ENCODE data around the gene TBC1D26.
"Not testable (repeated sequence)": the region's sequence is repeated elsewhere in the genome, so short reads cannot be mapped to it uniquely, and the experiment has no call there.

Gene TBC1D26

DNA sequence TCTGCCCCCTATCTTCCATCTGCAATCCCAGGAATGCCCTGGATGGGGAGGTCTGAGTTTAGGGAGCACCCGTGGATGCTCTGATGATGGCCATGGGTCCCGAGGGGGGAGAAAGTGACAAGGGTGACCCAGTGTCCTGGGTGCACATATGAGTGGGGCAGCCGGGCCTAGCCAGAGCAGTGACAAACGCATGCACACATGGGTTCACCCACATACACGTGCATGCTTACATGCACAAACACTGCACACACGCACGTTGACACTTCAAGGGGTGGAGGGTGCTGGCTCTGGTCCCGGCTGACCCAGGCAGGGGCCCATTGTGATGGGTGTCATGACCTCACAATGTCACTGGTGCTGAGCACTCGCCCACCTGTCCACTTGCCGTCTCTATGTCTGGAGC is at the start of gene TBC1D26:
TSS of gene TBC1D26 (plus strand) at position 384 of the 400 bp plus-strand sequence. CDS start 3,066 bp downstream, outside the sequence.
- H3K27ac ChIP-seq; DNase-seq (ENCODE audit: low spot score); POLR2A ChIA-PET (ENCODE audit: low non-redundant PET); CTCF ChIA-PET: not testable (repeated sequence)

DNA sequence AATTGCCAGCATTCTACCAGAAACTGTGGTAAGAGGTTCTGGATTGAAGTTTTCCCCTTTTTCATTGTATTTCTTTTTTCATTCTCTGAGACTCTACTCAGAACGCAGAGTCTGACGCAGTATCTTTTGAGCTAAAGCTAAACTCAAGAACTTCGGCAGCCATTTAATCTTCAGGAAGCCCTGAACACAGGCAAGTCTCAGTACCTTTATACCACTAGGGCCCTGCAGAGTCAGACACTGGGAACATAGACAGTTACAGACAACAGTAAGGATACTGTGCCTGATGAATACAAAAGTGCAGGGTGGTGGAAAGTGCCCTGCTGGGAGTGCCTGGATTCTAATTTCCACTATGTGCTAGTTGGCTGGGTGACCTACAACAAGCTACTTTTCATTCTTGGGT is 48.9 kb upstream of the TBC1D26 start:
- POLR2A ChIA-PET (ENCODE audit: low non-redundant PET); DNase-seq (ENCODE audit: low spot score); H3K27ac ChIP-seq; CTCF ChIA-PET: not testable (repeated sequence)

DNA sequence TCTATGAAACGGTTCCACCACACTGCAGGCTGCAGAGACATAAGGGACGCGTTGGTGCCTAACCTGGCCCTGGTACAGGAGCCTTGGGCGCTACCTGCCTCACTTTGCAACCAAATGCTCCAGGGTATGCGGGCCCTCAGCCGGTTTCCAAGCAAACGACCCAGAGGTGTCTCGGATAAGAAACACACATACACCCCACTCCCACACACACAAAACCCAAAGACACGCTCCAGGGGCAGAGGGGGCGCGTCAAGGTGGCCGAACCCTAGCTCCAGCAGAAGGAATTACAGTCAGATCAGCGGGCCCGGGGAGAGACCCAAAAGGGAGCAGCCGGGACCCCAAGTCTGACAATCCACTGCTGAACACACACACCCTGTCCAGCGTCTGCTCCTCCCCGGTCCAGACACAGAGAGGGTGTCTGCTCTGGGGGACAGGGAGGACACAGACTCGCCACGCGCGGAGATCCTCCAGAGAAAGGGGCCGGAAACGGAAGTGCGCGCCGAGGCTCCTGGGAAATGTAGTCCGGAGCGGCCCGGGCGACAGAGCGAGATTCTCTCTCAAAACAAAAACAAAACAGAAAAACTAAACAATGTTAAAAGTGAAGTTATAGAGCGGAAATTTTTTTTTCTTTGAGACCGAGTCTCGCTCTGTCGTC is 48.1 kb upstream of the TBC1D26 start, which contains the start of gene TRIM16:
TSS of gene TRIM16 (minus strand) at position 488 of the 655 bp plus-strand sequence. CDS start 32,702 bp downstream, outside the sequence.
- CTCF ChIA-PET, result not testable (repeated sequence)

DNA sequence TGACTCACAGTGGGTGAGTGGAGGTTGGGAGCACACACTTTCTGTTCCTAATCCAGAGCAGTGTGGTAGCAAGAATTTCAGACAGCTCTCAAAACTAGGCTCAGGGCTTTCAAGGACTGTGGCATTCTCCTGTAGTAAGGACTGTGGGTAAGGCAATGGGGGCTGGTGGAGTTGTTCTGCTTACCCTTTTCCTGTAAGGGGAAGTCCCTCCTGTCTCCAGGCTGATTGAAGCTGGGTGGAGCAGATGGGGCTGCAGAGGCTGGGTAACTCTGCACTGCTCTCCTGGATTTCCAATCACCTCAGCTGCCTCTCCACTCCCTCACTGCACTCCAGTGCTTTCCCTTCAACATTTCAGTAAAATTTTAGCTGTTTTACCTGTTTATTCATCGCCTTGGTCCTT is 44.6 kb upstream of the TBC1D26 start:
- H3K27ac ChIP-seq; POLR2A ChIA-PET (ENCODE audit: low non-redundant PET); CTCF ChIA-PET; DNase-seq (ENCODE audit: low spot score): not testable (repeated sequence)

More for the DNA sequence above, 48.1 kb upstream of the TBC1D26 start, which contains the start of gene TRIM16:
- TF ChIP-seq, protein P1, sequence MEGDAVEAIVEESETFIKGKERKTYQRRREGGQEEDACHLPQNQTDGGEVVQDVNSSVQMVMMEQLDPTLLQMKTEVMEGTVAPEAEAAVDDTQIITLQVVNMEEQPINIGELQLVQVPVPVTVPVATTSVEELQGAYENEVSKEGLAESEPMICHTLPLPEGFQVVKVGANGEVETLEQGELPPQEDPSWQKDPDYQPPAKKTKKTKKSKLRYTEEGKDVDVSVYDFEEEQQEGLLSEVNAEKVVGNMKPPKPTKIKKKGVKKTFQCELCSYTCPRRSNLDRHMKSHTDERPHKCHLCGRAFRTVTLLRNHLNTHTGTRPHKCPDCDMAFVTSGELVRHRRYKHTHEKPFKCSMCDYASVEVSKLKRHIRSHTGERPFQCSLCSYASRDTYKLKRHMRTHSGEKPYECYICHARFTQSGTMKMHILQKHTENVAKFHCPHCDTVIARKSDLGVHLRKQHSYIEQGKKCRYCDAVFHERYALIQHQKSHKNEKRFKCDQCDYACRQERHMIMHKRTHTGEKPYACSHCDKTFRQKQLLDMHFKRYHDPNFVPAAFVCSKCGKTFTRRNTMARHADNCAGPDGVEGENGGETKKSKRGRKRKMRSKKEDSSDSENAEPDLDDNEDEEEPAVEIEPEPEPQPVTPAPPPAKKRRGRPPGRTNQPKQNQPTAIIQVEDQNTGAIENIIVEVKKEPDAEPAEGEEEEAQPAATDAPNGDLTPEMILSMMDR (conservative IDR thresholded peaks at IDR 0.05; ENCODE audit: low read depth), result peak; percentile 25
- POLR2A ChIA-PET (ENCODE audit: low non-redundant PET), result not testable (repeated sequence)
- DNase-seq (ENCODE audit: low spot score), result peak; percentile 13
- H3K27ac ChIP-seq, result peak within 1 kb of the TSS; percentile 61

DNA sequence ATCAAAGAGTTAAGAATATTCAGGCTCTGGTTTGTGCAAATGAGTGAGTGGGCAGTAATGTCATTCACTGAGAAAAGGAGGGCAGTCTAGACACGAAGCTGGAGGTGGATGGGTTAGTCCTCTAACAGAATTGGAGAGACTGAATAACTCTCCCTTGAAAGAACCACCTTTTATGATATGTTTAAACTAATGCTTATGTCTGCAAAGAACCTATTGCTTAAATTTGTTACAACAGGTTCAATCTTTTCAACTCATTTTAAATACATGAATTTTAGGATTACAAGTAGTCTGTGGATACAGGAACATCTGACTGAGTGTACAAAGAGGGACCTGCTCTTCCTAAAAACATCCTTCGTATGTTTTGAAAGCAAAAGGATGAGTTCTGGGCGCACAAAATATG is 33.1 kb upstream of the TBC1D26 start:
- DNase-seq (ENCODE audit: low spot score); CTCF ChIA-PET; POLR2A ChIA-PET (ENCODE audit: low non-redundant PET): not testable (repeated sequence)
- H3K27ac ChIP-seq, result peak overlapping the region; percentile 44

DNA sequence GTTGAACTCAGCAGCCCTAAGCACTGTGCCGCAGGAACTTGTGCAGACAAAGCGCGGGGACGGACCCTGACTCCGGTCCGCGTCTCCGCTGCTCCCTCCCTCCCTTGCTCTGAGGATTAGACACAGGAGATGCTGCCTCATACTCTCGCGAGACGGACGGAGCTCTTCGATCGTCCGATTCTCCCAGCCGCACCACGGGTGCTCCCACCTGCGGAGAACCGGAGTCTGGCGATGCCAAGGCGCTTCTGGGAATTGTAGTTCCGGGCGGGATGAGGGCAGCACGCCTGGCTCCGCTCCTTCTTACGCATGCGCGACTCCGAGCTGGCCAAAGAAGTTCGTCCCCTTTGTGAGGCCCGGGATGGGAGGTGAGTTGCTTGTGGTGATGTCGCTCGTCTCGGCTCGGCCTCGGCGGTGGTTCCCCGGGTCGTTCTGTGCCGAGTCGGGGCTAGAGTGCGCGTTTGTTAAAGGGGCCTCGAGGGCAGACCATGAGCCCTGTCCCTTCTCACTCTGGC is 32.6 kb upstream of the TBC1D26 start, which contains the start of gene ZNF286A:
TSS of gene ZNF286A (plus strand) at position 340 of the 512 bp plus-strand sequence. CDS start 578 bp downstream, outside the sequence.
- POLR2A ChIA-PET (ENCODE audit: low non-redundant PET); CTCF ChIA-PET: not testable (repeated sequence)
- peak within 1 kb of the TSS; percentile 44 for H3K27ac ChIP-seq
- peak; percentile 91 for DNase-seq (ENCODE audit: low spot score)

DNA sequence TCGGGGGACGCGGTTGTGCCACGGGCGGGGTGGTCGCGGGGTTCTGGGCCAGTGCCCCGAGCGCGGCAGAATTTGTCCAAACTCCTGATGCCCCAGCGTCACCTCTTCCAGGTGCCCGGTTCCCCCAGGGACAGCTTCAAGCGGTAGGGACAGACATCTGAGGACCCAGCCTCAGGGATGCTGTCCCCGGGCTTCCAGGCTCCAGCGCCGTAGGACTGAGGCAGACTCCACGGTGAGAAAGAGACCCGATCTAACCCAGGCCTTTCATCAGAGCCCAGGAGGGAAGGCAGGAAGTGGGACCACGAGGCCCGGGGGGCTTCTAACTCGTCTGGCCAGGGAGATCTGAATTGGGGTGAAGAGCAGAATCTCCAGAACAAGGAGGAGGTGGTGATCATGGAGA is 32.1 kb upstream of the TBC1D26 start:
- CTCF ChIA-PET; POLR2A ChIA-PET (ENCODE audit: low non-redundant PET); DNase-seq (ENCODE audit: low spot score): not testable (repeated sequence)
- H3K27ac ChIP-seq, result peak overlapping the region; percentile 44

DNA sequence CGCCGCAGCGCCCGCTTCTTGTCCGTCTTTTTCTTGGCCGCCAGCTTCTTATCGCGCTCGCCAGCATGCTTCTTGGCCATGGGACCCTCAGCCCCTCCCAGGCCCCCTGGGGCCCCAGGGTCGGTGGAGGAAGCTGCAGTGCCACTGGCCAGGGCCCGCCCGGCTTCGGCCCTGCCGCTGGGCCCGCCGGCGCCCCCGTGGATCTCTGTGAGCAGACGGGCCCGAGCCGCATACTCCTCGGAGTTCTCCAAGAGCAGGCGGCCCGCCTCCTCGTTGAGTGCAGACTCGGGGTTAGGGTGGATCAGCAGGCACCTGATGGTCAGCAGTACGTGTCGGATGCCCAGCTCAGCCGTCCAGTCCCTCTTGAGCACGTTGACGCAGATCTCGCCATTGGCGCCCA is 27.8 kb upstream of the TBC1D26 start:
- DNase-seq (ENCODE audit: low spot score); CTCF ChIA-PET; H3K27ac ChIP-seq; POLR2A ChIA-PET (ENCODE audit: low non-redundant PET): not testable (repeated sequence)

DNA sequence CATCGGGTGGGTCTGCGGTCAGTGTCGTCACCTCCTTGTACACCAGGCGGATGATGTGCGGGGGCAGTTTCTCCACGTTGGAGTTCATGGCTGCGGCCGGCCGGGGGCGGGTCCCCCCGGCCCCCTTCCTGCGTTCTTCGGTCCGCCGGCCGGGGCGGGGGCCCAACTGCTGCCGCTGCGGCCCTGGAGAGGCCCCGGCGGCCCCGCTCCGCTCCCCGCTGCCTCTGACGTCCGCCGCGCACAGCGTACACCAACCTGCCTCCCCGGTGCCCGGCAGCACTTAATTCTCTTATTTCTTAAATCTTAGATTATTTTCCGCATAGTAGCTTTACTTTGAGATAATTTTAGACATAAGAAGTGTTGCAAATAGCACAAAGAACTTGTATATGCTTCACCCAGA is 27.3 kb upstream of the TBC1D26 start:
- POLR2A ChIA-PET (ENCODE audit: low non-redundant PET); H3K27ac ChIP-seq; DNase-seq (ENCODE audit: low spot score); CTCF ChIA-PET: not testable (repeated sequence)

DNA sequence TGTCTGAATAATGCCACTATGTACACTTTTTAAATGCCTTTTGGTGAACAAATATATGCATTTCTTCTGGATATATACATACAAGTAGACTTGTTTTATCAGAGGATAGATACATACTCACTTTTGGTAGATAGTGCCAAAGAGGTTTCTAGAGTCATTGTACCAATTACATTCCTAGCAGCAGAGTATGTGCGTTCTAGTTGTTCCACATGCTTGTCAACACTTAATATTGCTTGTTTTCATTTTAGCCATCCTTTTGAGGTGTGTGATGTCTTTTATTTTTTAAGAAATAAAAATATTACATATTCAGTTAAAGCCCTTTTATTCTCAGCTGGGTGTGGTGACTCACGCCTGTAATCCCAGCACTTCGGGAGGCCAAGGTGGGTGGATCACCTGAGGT is 23.2 kb upstream of the TBC1D26 start:
- POLR2A ChIA-PET (ENCODE audit: low non-redundant PET); CTCF ChIA-PET; H3K27ac ChIP-seq; DNase-seq (ENCODE audit: low spot score): not testable (repeated sequence)

DNA sequence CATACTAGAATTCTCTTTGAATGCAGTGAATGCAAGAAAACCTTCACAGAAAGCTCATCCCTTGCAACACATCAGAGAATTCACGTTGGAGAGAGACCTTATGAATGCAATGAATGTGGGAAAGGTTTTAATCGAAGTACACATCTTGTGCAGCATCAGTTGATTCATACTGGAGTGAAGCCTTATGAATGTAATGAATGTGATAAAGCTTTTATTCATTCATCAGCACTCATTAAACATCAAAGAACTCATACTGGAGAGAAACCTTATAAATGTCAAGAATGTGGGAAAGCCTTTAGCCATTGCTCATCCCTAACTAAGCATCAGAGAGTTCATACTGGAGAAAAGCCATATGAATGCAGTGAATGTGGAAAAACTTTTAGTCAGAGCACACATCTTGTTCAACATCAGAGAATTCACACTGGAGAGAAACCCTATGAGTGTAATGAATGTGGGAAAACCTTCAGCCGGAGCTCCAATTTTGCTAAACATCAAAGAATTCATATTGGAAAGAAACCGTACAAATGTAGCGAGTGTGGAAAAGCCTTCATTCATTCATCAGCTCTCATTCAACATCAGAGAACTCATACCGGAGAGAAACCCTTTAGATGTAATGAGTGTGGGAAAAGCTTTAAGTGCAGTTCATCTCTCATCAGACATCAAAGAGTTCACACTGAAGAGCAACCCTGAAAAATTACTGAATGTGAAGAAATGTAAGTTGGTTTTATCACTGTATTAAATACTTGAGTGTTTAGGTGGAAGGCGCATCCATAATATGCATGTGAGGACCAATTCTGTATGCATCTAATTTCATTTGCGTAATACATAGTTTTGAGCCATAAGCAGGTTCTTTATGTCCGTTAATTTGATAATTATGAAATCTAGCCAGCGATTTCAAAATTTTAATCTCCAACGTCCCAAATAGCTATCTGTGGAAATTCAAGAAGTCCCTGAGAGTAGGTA is 15.2 kb upstream of the TBC1D26 start:
- H3K27ac ChIP-seq; POLR2A ChIA-PET (ENCODE audit: low non-redundant PET); CTCF ChIA-PET; DNase-seq (ENCODE audit: low spot score): not testable (repeated sequence)

DNA sequence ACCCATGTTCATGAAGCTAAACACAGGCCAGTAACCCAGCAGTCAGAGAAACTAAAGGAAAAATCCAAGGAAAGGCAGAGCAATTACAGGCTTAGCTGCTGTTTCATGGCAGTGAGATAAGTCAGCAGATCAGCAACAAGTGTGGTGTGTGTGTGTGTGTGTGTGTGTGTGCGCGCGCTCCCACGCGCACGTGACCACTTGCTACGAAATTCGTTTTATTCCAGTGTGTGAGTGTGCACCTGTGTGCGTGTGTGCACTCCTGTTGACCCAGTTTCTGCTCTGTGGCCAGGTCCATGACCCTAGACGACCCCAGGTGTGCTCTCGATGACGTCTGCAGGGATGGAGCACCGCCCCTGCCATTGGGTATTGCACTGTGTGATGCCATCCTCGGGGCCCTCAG is 1.5 kb upstream of the TBC1D26 start:
- DNase-seq (ENCODE audit: low spot score); H3K27ac ChIP-seq; POLR2A ChIA-PET (ENCODE audit: low non-redundant PET): not testable (repeated sequence)
- CTCF ChIA-PET, result interaction anchor here (0.6 kb wide), 1 partner anchor 18 kb away, joined by 3 read pairs; no protein-coding TSS in a partner anchor

DNA sequence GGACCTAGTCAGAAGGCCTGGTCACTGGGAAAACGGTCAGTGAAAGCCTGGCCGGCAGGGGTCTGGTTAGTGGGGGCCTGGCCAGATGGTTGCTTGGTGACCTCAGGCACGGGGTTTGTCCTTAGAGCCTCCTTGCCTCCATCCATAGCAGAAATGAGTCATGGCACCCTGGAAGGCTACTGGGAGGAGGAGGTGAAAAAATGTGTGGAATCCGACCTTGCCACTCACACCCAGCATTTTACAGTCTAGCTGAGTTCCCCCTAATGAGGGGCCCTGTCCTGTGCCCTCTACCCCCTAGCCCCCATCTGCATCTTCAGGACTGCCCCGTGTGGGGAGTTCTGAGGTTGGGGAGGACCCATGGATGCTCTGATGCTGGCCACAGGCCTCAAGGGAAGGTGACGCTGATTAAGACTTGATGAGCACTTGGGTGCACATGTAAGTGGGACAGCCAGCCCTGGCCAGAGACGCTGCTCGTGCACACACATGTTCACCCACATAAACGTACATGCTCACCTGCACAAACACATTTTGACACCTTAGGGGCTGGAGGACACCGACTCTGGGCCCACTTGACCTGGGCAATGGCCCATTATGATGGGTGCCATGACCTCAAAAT is 1.2 kb downstream of the TBC1D26 start:
- H3K27ac ChIP-seq; POLR2A ChIA-PET (ENCODE audit: low non-redundant PET); CTCF ChIA-PET; DNase-seq (ENCODE audit: low spot score): not testable (repeated sequence)

DNA sequence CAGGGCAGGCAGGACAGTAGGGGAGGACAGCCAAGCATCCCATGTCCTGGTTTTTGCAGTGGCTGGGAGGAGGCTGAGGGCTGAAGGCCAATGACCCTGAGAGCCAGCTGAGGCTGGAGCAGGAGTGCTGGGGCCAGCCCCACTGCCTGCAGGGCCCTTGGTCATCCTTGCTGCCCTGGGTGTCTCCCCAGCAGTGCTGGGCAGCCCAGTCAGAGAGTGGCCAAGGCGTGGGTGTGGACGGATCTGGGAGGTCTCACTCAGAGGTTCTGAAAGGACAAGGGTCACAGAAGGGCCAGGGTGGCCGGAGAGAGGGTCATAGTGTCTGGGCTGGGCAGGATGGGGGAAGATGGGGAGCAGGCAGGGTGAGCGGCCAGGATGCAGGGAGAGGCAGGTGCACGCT is 4.5 kb downstream of the TBC1D26 start:
- H3K27ac ChIP-seq; POLR2A ChIA-PET (ENCODE audit: low non-redundant PET); DNase-seq (ENCODE audit: low spot score); CTCF ChIA-PET: not testable (repeated sequence)
